Right cardiac atrium (tissue), 5 donors: ENCODE results near the gene CPNE4. TPM values are rescaled to one million over a fixed set of nuclear protein-coding genes. Genes with fewer than 3 reads are reported as not detected.

ENCODE experiments used
- ATAC-seq, 2 donors: fragments of 200-7000 bp; cut with Tn5 transposase; one replicate each; pipeline versions ENCODE4 v1.8.0 to v1.9.1; 2020; ENCODE audit warnings: moderate library complexity in 2 of 2, mild to moderate bottlenecking in 1 of 2
- DNase-seq, 3 donors: peaks; one replicate each; pipeline ENCODE4 v3.0.0-alpha.2; 2020
- H3K27ac ChIP-seq: one replicate; pipeline ENCODE4 v1.5.1; 2013; ENCODE audit warnings: mild to moderate bottlenecking, low read length, control low read depth, moderate library complexity
- H3K27me3 ChIP-seq: one replicate; pipeline ENCODE4 v1.6.1; 2013; ENCODE audit not compliant: control insufficient read depth, insufficient read depth
- H3K4me1 ChIP-seq: one replicate; pipeline ENCODE4 v1.6.1; 2013; ENCODE audit warnings: low read length; ENCODE audit not compliant: control insufficient read depth, insufficient read depth
- H3K4me3 ChIP-seq: one replicate; pipeline ENCODE4 v1.5.1; 2013; ENCODE audit warnings: low read length, control low read depth
- H3K9me3 ChIP-seq: one replicate; pipeline ENCODE4 v1.6.1; 2013; ENCODE audit warnings: low read length; ENCODE audit not compliant: control insufficient read depth
- WGBS: extraction: QIAGEN DNeasy Blood & Tissue Kit; methylation state at CpG from one replicate; pipeline ENCODE4 v1.1.7; 2013; 5-methylcytosine and 5-hydroxymethylcytosine counted together
- intact Hi-C, 4 donors: fragments of 100-400 bp; cut with DNase I; formaldehyde crosslinking; loops; one replicate each; pipeline versions ENCODE4 v1.11.0 to v1.14.0; 2022 to 2023
- polyA plus RNA-seq: library from polyadenylated mRNA; stranded (reverse); fragments of 200-250 nt; gene quantifications from one replicate; pipeline ENCODE4 v1.2.3, GENCODE V29; 2013
- total RNA-seq, 4 donors: library from RNA; stranded (reverse); fragmentation: NEBNext Ultra II Directional; extraction: Animal tissue kit (Norgen Biotek cat#: 25700); gene quantifications; one replicate each; pipeline ENCODE4 v1.2.1, GENCODE V29; 2021
- donor health status: healthy with polysubstance abuse.
- donor health status: DM: no; HTN: yes; CAD: no.
- donor health status: DM: no; HTN: no; CAD: no.
- donor health status: DM: no; HTN: yes; CAD: no; lungs with severe emphysema.
- donor health status: DM: yes; HTN: yes; CAD: no.

The CPNE4 gene
- total and polyA plus RNA-seq, 5 donors: 0.79 to 9.6 (median 2.1) TPM

DNA sequence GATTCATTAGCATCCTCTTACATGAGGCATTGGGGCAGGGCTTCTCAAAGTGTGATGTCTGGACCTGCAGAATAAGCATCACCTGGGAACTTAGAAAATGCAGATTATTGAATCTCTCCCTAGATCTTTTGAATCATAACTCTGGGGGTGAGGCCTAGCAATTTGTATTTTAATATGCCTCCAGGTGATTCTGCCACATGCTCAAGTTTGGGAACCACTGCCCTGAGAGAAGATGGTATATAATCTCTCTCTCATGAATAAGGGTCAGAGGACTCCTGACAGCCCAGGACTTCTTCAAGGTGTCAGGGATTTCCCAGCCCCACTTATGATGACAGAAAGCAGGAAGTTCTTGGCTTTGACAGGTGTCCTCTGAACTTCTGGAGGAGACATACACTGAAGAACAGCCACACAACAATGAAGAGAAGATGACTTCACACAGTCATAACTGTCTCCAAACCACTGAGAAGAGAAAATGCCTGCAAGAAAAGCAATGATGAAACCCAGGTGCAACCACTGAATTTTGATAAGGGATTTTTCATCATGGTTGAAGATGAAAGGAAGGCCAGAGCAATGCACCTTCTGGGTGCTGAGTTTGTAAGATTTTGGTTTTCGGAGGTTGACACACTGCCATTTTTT, 320.1 kb downstream of the CPNE4 start:
- H3K4me3 ChIP-seq: no peak overlapping the region
- ATAC-seq (no peak), DNase-seq (no peak)
- no peak overlapping the region for H3K27ac ChIP-seq
- H3K9me3 ChIP-seq: no peaks in the 10 kb centered on the region
- WGBS: 93% methylated on average over 1 of the region's 1 CpG
- H3K27me3 ChIP-seq: no peaks in the 10 kb centered on the region
- no peaks in the 10 kb centered on the region for H3K4me1 ChIP-seq
- intact Hi-C loops: no loop called here

DNA sequence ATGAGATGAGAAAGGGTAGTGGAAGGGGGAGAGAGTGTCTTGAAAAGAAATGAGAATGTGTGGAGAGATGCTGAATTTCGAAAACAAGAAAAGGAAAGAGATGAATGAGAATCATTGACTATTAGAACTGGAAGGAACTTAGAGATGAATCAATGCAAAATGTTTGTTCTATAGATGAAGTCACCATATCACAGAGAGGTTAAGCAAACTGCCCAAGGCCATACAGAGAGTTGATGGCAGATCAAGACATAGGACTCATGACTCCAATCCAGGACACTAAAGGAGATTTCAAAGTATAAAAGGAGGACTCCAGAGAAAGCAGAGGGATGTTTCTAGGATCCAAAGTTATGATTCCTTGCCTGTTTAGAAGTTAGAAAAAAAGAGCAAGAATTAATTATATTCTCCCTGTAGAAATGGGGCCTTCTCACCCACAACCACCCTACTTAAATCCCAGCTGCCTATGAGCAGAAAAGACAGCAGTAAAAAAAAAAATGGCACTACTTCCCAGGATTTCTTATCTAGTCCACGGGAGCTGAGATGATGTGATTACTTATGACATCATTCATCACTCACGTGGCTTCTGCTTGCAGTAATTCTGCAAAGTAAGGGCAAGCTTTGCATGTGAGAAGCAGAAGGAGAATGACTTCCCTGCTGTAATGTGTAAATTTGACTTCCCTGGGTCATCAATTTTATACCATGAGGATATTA, 321.2 kb downstream of the CPNE4 start:
- Histone ChIP-seq H3K9me3 (no peaks in the 10 kb centered on the region), H3K27me3 (no peaks in the 10 kb centered on the region), H3K27ac (no peak overlapping the region), H3K4me3 (no peak overlapping the region), H3K4me1 (no peaks in the 10 kb centered on the region)
- 52% methylated on average over 3 of the region's 3 CpGs for WGBS
- no peak for DNase-seq
- ATAC-seq: no peak
- intact Hi-C loops: no loop called here

DNA sequence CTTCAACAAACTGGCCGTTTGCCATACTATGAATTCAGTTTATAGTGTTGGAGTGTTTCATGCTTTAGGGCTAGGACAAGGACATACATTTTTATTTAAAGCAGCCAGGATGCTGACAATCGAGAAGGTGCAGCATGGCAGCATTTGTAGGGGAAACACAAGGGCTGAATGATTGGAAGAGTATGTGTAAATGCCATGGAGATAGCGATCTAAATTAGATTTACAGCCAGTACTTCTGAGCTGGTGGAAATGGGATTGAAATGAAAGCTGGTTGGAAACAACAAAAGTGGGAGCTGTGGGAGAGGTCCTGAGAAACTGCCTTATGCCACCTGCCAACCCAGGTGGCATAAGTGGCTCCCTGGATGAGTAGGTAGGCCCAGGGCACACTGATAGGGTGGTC, 322.2 kb downstream of the CPNE4 start:
- 74% methylated on average over 3 of the region's 3 CpGs for WGBS
- no peaks in the 10 kb centered on the region for H3K27me3 ChIP-seq

DNA sequence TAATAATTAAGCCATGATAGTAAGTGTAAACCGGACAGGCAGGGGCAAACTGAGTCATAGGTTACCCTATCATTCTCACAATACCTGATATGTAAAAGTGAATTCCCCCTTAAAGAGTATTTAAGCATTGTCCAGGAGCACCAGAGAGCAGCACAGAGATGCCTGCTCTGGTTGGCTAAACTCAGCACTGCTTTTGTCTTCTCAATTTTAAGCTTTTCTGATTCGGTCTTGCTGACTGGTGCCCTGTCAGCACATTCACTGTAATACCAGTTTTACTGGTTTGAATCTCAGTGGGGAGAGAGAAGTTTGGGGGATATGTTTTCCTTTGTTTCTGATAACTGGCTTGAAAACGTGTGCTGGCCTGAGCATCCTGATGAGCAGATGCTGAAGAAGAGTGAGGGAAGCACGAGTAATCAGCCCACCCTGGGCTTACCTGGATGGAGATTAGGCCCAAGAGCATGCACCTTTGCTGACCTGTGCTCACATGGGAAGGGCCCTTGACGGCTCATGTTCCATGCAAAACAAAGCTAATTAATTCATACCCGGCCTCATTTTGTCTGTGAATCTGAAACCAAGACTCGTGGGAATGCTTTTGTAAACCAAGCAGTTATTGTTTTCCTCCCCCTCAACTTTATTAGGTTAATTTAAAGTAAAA, 323.6 kb downstream of the CPNE4 start:
- Histone ChIP-seq H3K9me3 (no peaks in the 10 kb centered on the region), H3K27me3 (no peaks in the 10 kb centered on the region), H3K4me1 (no peaks in the 10 kb centered on the region), H3K27ac (no peak overlapping the region), H3K4me3 (no peak overlapping the region)
- intact Hi-C loops: no loop called here
- no peak for ATAC-seq
- 48% methylated on average over 7 of the region's 7 CpGs for WGBS
- no peak for DNase-seq

More for the DNA sequence above, 322.2 kb downstream of the CPNE4 start:
- DNase-seq (no peak), ATAC-seq (no peak)
- intact Hi-C loops: no loop called here
- Histone ChIP-seq H3K4me1 (no peaks in the 10 kb centered on the region), H3K4me3 (no peak overlapping the region), H3K9me3 (no peaks in the 10 kb centered on the region), H3K27ac (no peak overlapping the region)

DNA sequence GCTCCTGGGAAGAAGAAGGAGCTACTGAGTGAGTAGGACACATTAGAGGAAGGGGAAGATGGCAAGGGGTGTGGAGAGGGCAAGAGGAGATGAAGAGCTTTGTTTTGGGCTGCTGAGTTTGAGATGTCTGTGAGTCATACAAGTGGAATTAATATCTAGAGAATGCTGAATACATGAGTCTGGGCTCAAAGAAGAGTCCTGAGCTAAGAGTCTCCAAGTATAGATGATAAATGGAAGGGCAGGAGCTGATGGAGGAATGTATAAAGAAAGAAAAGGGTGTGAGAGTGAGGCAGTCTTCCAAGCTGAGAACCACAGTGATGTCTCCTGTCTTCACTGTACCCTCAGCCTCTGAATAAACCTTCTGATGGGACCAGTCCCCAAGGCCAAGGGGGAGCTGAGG, 326.6 kb downstream of the CPNE4 start:
- Histone ChIP-seq H3K9me3 (no peaks in the 10 kb centered on the region), H3K4me1 (no peaks in the 10 kb centered on the region), H3K27me3 (no peaks in the 10 kb centered on the region), H3K27ac (no peak overlapping the region), H3K4me3 (no peak overlapping the region)
- intact Hi-C loops: no loop called here
- ATAC-seq (no peak), DNase-seq (no peak)

DNA sequence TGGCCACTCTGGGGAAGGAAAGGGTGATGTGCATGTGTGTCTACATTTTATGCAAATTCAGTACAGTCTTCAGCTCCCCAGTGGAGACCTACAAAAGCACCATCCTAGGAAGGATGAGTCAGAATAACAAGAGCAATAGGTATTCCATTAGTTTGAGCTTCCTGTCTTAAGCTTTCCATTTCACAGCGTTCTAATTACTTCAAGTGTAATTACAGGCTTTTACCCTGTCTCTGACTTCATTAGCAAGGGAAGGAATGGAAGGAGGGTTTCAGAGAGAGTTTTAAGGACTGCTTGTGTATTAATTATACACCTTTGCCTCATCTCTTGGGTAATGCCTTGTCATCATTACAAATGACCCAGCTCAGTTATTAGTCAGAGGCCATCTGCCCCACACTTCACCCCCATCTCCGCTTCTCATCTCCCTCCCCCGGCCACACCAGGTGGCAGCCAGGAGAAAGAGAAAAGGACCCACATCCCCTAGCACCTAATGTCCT, 329.2 kb downstream of the CPNE4 start:
- 69% methylated on average over 3 of the region's 3 CpGs for WGBS
- Histone ChIP-seq H3K9me3 (no peaks in the 10 kb centered on the region), H3K27ac (no peak overlapping the region), H3K27me3 (no peaks in the 10 kb centered on the region), H3K4me1 (no peaks in the 10 kb centered on the region), H3K4me3 (no peak overlapping the region)
- DNase-seq: no peak
- no peak for ATAC-seq
- intact Hi-C loops: no loop called here

DNA sequence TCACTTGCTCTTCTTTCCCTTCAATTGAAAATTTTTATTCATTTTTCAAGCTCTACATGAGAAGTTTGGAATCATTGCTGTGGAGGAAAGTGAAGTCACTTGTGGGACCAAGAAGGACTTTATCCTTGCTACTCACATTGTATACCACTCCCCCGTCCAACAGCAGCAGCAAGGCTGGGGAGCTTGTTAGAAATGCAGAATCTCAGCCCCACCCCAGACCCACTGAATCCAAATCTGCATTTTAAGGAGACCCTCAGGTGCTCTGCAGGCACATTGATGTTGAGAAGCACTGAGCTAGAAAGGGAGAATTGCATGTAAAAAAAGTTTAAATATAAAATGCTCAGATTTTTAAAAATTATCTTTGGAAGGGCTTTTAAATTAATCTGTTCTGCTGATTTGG, 329.7 kb downstream of the CPNE4 start:
- H3K9me3 ChIP-seq: no peaks in the 10 kb centered on the region
- intact Hi-C loops: no loop called here
- H3K27ac ChIP-seq: no peak overlapping the region
- H3K4me1 ChIP-seq: no peaks in the 10 kb centered on the region
- no peaks in the 10 kb centered on the region for H3K27me3 ChIP-seq
- 55% methylated on average over 1 of the region's 1 CpG for WGBS
- no peak for ATAC-seq
- no peak for DNase-seq
- no peak overlapping the region for H3K4me3 ChIP-seq

DNA sequence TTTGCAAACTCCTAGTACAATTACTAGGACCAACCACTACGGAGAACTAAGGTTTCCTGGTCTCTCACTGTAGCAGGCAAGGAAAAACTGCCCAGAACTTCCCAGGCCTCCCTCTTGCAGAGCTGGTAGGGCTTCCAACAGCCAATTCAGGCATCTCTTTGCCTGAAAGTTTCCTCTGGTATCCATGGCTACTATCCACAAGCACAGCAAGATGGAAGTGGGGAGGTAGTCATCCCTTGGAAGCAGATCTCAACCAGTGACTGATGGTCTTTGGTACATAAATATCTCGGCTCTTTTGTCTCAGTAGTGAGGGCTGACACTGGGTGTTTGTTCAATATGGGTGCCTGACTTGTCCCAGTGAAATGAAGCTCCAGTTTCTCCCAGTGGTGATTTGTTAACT, 330.7 kb downstream of the CPNE4 start:
- no peak for ATAC-seq

DNA sequence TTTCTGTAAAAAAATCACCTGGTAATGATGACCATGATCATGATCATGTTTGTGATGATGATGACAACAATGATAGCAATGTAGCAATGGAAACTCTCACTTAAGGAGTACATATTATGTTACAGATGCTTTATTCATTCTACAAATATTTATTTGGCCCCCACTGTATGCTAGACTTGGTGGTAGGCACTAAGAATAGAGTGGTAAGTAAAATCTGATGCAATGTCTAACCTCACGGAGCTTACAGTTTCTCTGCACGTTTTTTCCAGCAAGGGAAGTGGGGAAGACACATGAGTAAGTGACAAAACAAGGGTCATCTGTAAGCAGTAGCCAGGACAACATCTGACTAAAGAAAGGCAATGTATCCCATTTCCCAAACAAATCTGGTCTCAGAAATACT, 332.7 kb downstream of the CPNE4 start:
- intact Hi-C loops: no loop called here
- H3K4me3 ChIP-seq: no peak overlapping the region
- H3K27me3 ChIP-seq: no peaks in the 10 kb centered on the region
- no peaks in the 10 kb centered on the region for H3K4me1 ChIP-seq
- no peaks in the 10 kb centered on the region for H3K9me3 ChIP-seq
- DNase-seq (no peak), ATAC-seq (no peak)
- WGBS: 72% methylated on average over 2 of the region's 2 CpGs
- H3K27ac ChIP-seq: no peak overlapping the region

More for the DNA sequence above, 330.7 kb downstream of the CPNE4 start:
- no peaks in the 10 kb centered on the region for H3K4me1 ChIP-seq
- no peak overlapping the region for H3K4me3 ChIP-seq
- intact Hi-C loops: no loop called here
- H3K9me3 ChIP-seq: no peaks in the 10 kb centered on the region
- DNase-seq: no peak
- no peak overlapping the region for H3K27ac ChIP-seq
- no peaks in the 10 kb centered on the region for H3K27me3 ChIP-seq
- WGBS: 46% methylated on average over 2 of the region's 2 CpGs

DNA sequence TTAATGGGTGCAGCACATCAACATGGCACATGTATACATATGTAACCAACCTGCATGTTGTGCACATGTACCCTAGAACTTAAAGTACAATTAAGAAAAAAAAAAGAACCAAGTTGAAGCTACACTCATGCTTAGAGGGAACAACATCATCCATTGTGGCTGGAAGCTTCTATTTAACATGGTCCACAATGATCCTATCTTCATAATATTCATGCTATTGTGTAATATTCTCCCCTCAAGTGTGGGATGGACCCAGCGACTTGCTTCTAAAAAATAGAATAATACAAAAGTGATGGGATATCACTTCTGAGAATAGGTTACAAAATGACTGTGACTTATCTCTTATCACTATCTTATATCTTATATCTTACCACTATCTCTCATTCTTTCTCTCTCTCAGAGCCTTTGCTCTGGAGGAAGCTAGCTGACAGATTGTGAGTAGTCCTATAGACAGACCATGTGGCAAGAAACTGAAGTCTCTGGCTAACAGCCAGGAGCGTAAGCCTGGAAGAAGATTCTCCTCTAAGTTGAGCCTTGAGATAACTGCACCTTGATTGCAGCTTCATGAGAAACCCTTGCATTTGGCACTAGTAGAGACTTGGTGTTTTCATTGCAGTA, 333.6 kb downstream of the CPNE4 start:
- H3K4me1 ChIP-seq: no peaks in the 10 kb centered on the region
- H3K27ac ChIP-seq: no peak overlapping the region
- H3K9me3 ChIP-seq: no peaks in the 10 kb centered on the region
- intact Hi-C loops: no loop called here
- no peak overlapping the region for H3K4me3 ChIP-seq
- H3K27me3 ChIP-seq: no peaks in the 10 kb centered on the region
- no peak for DNase-seq
- WGBS: 75% methylated on average over 2 of the region's 2 CpGs
- ATAC-seq: no peak

DNA sequence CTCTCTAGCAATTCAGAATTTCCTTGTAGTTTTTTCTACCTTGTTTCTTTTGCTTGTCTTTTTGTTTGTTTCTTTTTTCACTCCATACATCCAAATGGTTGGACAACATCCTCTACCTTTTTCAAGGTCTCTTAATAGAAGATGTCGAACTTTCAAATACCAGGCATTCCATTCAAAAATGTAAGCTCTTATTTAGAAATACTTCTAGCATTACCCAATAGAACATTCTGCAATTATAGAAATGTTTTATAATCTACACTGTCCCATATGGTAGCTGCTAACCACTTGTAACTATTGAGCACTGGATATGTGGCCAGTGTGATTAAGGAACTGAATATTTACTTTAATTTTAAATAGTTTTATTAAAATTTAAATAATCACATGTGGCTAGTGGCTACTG, 335.8 kb downstream of the CPNE4 start:
- 55% methylated on average over 1 of the region's 1 CpG for WGBS
- DNase-seq (no peak), ATAC-seq (no peak)
- Histone ChIP-seq H3K9me3 (no peaks in the 10 kb centered on the region), H3K27ac (no peak overlapping the region), H3K4me3 (no peak overlapping the region), H3K27me3 (no peaks in the 10 kb centered on the region), H3K4me1 (no peaks in the 10 kb centered on the region)
- intact Hi-C loops: no loop called here
